ENCODE measurements around the gene RNF149.

- TF ChIP-seq POLR2A (IDR thresholded peaks at IDR 0.05) (no peak), CTCF (IDR thresholded peaks at IDR 0.05) (no peak), EP300 (IDR thresholded peaks at IDR 0.05) (no peak), POLR2AphosphoS5 (IDR thresholded peaks at IDR 0.05) (no peak)
These were observed 3.5 kb downstream of the RNF149 start for GRCh38 chr2:101305035-101305434.
